ENCODE data around the gene NCOA3.

DNA sequence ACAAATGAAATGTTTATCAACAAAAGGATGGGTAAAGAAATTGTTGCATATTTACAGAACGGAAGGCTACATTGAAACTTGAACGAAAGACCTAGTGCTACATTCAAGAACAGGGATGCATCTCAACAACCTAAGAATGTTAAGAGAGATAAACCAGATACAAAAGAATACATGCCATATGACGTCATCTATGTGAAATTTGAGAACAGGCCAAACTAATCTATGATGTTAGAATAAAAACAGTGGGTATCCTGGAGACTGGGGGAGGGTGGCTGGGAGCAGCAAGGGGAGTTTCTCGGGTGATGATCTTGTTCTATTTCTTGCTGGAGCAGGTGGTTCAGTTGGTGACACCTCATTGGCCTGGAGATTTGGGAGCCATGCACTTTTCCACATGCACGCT is 202.1 kb downstream of the NCOA3 start:
- no peak for TF ChIP-seq EZH2phosphoT487 (IDR thresholded peaks at IDR 0.05; ENCODE audit: borderline replicate concordance, low read length)
- TF ChIP-seq CTCF (IDR thresholded peaks at IDR 0.05; ENCODE audit: low read depth, low read length, poor library complexity, severe bottlenecking), result no peak
